KMS-11 (cell line): ENCODE measurements around the gene KRTAP19-7.

Experiments
- H2AFZ ChIP-seq: fragments of 200-600 bp; sonication (generic); 2 replicates; pipeline ENCODE4 v1.6.1; 2016; ENCODE audit warnings: antibody characterized with exemption, mixed run types, low read depth
- H3K27ac ChIP-seq: fragments of 200-600 bp; sonication (generic); 2 replicates; pipeline ENCODE4 v1.6.1; 2016; ENCODE audit warnings: mild to moderate bottlenecking, mixed run types
- H3K27me3 ChIP-seq: fragments of 200-600 bp; sonication (generic); 2 replicates; pipeline ENCODE4 v1.6.1; 2017; ENCODE audit warnings: mild to moderate bottlenecking, low read depth, mixed run types, moderate library complexity; ENCODE audit not compliant: insufficient read depth
- H3K36me3 ChIP-seq: fragments of 200-600 bp; sonication (generic); 2 replicates; pipeline ENCODE4 v1.6.1; 2017; ENCODE audit warnings: mild to moderate bottlenecking, mixed run types; ENCODE audit not compliant: insufficient read depth
- H3K4me1 ChIP-seq: fragments of 200-600 bp; sonication (generic); 2 replicates; pipeline ENCODE4 v1.6.1; 2016; ENCODE audit warnings: mild to moderate bottlenecking, low read depth, mixed run types; ENCODE audit not compliant: poor library complexity, severe bottlenecking
- H3K4me2 ChIP-seq: fragments of 200-600 bp; sonication (generic); 2 replicates; pipeline ENCODE4 v1.7.0; 2016; ENCODE audit warnings: mild to moderate bottlenecking, mixed run types
- H3K4me3 ChIP-seq: fragments of 200-600 bp; sonication (generic); IDR thresholded peaks from 2 replicates; pipeline ENCODE4 v1.6.1; 2017; ENCODE audit warnings: low read depth, low read length, mixed read lengths; ENCODE audit not compliant: insufficient read depth
- H3K79me2 ChIP-seq: fragments of 200-600 bp; sonication (generic); 2 replicates; pipeline ENCODE4 v1.6.1; 2016; ENCODE audit warnings: low read depth, mixed run types; ENCODE audit not compliant: insufficient read depth
- H3K9ac ChIP-seq: fragments of 200-600 bp; sonication (generic); 2 replicates; pipeline ENCODE4 v1.6.1; 2016; ENCODE audit warnings: mild to moderate bottlenecking, mixed run types
- H4K20me1 ChIP-seq: fragments of 200-600 bp; sonication (generic); 2 replicates; pipeline ENCODE4 v1.6.1; 2016; ENCODE audit warnings: mild to moderate bottlenecking, mixed run types; ENCODE audit not compliant: insufficient read depth
- CTCF ChIP-seq: fragments of 200-600 bp; sonication (generic); conservative IDR thresholded peaks from 2 replicates; pipeline ENCODE4 v1.6.1; 2017; ENCODE audit warnings: low read depth, mild to moderate bottlenecking, antibody characterized with exemption, low read length, moderate library complexity, mixed read lengths

The KRTAP19-7 gene

GRCh38 chr21:30577766-30578165 lies 16.7 kb upstream of the KRTAP19-7 start:
- H3K27ac ChIP-seq = no peak overlapping the region
- no peak overlapping the region for H3K9ac ChIP-seq
- no peak for TF ChIP-seq CTCF
- H3K4me1 ChIP-seq = no peaks in the 10 kb centered on the region
- no peak overlapping the region for H3K4me2 ChIP-seq
- H3K36me3 ChIP-seq = no peaks in the 10 kb centered on the region
- H3K4me3 ChIP-seq = no peak overlapping the region
- H3K27me3 ChIP-seq = no peaks in the 10 kb centered on the region
- no peak overlapping the region; the same call in 1 of the 2 replicates for H2AFZ ChIP-seq
- H3K79me2 ChIP-seq = no peaks in the 10 kb centered on the region
- H4K20me1 ChIP-seq = no peaks in the 10 kb centered on the region

- Histone ChIP-seq H3K4me2 (no peak overlapping the region), H3K36me3 (no peaks in the 10 kb centered on the region), H3K27ac (no peak overlapping the region), H3K4me1 (peaks cover 4% of the 10 kb centered on the region), H4K20me1 (no peaks in the 10 kb centered on the region), H3K9ac (no peak overlapping the region), H3K27me3 (no peaks in the 10 kb centered on the region), H2AFZ (no peak overlapping the region), H3K4me3 (no peak overlapping the region), H3K79me2 (no peaks in the 10 kb centered on the region)
- TF ChIP-seq CTCF = no peak
These were observed 6.5 kb upstream of the KRTAP19-7 start for GRCh38 chr21:30567617-30568016.

GRCh38 chr21:30563630-30564029 lies 2.5 kb upstream of the KRTAP19-7 start:
- H3K4me1 ChIP-seq = no peaks in the 10 kb centered on the region
- no peak for TF ChIP-seq CTCF
- H3K9ac ChIP-seq = no peak overlapping the region
- H2AFZ ChIP-seq = no peak overlapping the region
- H3K36me3 ChIP-seq = no peaks in the 10 kb centered on the region
- no peaks in the 10 kb centered on the region for H3K27me3 ChIP-seq
- H4K20me1 ChIP-seq = no peaks in the 10 kb centered on the region
- no peaks in the 10 kb centered on the region for H3K79me2 ChIP-seq
- H3K4me3 ChIP-seq = no peak overlapping the region
- no peak overlapping the region for H3K27ac ChIP-seq
- no peak overlapping the region for H3K4me2 ChIP-seq

- H3K27ac ChIP-seq = no peak overlapping the region
- no peak overlapping the region for H3K4me2 ChIP-seq
- H3K4me1 ChIP-seq = no peaks in the 10 kb centered on the region
- TF ChIP-seq CTCF = no peak
- H3K9ac ChIP-seq = no peak overlapping the region
- no peak overlapping the region for H3K4me3 ChIP-seq
- H3K36me3 ChIP-seq = no peaks in the 10 kb centered on the region
- no peaks in the 10 kb centered on the region for H3K79me2 ChIP-seq
- no peaks in the 10 kb centered on the region for H3K27me3 ChIP-seq
- no peaks in the 10 kb centered on the region for H4K20me1 ChIP-seq
- H2AFZ ChIP-seq = no peak overlapping the region
These were observed 2.0 kb upstream of the KRTAP19-7 start for GRCh38 chr21:30563072-30563471.

- Histone ChIP-seq H4K20me1 (no peaks in the 10 kb centered on the region), H3K4me1 (no peaks in the 10 kb centered on the region), H3K27me3 (no peaks in the 10 kb centered on the region), H2AFZ (no peak overlapping the region), H3K36me3 (no peaks in the 10 kb centered on the region), H3K9ac (no peak overlapping the region), H3K27ac (no peak overlapping the region), H3K4me3 (no peak overlapping the region), H3K4me2 (no peak overlapping the region), H3K79me2 (no peaks in the 10 kb centered on the region)
- no peak for TF ChIP-seq CTCF
These were observed 843 bp upstream of the KRTAP19-7 start for GRCh38 chr21:30561957-30562356.
